Gastroesophageal sphincter (tissue), 2 donors: Measurements from ENCODE around the gene SIGLEC14.

ENCODE experiments used
- POLR2A ChIP-seq, 2 donors: fragments of 450-650 bp; IDR thresholded peaks; one replicate each; pipeline ENCODE4 v1.6.1; 2017; ENCODE audit warnings: antibody characterized with exemption in 2 of 2, mild to moderate bottlenecking in 2 of 2, moderate library complexity in 1 of 2
- POLR2AphosphoS5 ChIP-seq: sonication (generic); formaldehyde crosslinking; IDR thresholded peaks from one replicate; pipeline ENCODE4 v1.6.1; 2017; ENCODE audit warnings: antibody characterized with exemption

- TF ChIP-seq POLR2A (IDR thresholded peaks at IDR 0.05) (no peak), POLR2AphosphoS5 (peak; percentile 44)
Measured at GRCh38 chr19:51687791-51688670, 41.4 kb upstream of the SIGLEC14 start.
